HG02763 (cell line): ENCODE results near the gene ITPKB.

Experiments used
- ATAC-seq: cut with Tn5 transposase; IDR thresholded peaks from one replicate; pipeline ENCODE4 v1.9.1; 2021; ENCODE audit warnings: mild to moderate bottlenecking, moderate library complexity; ENCODE audit not compliant: unreplicated experiment

ITPKB gene

GRCh38 chr1:226708342-226708780, 30.7 kb downstream of the ITPKB start:
- ATAC-seq = no peak

GRCh38 chr1:226706684-226707083, 32.4 kb downstream of the ITPKB start:
- no peak for ATAC-seq

- no peak for ATAC-seq
Observed at GRCh38 chr1:226704169-226704937, 34.7 kb downstream of the ITPKB start.

- ATAC-seq = peak; percentile 84
Observed at GRCh38 chr1:226702957-226703831, 35.9 kb downstream of the ITPKB start.

- no peak for ATAC-seq
Observed at GRCh38 chr1:226702318-226702956, 36.6 kb downstream of the ITPKB start.

GRCh38 chr1:226700861-226701260, 38.2 kb downstream of the ITPKB start:
- no peak for ATAC-seq

- no peak for ATAC-seq
Observed at GRCh38 chr1:226699166-226699565, 39.9 kb downstream of the ITPKB start.

- no peak for ATAC-seq
Observed at GRCh38 chr1:226698659-226699058, 40.4 kb downstream of the ITPKB start.

- ATAC-seq = no peak
Observed at GRCh38 chr1:226697929-226698544, 41.0 kb downstream of the ITPKB start.

GRCh38 chr1:226697151-226697928, 41.7 kb downstream of the ITPKB start:
- ATAC-seq = peak; percentile 47

- ATAC-seq = no peak
Observed at GRCh38 chr1:226696547-226696946, 42.5 kb downstream of the ITPKB start.

- no peak for ATAC-seq
Observed at GRCh38 chr1:226695335-226695900, 43.7 kb downstream of the ITPKB start.

- no peak for ATAC-seq
Observed at GRCh38 chr1:226692823-226693222, 46.3 kb downstream of the ITPKB start.

GRCh38 chr1:226692051-226692792, 46.9 kb downstream of the ITPKB start:
- ATAC-seq = no peak

- no peak for ATAC-seq
Observed at GRCh38 chr1:226691247-226691646, 47.8 kb downstream of the ITPKB start.

GRCh38 chr1:226690460-226690982, 48.6 kb downstream of the ITPKB start:
- no peak for ATAC-seq

- no peak for ATAC-seq
Observed at GRCh38 chr1:226688808-226689207, 50.3 kb downstream of the ITPKB start.

GRCh38 chr1:226688056-226688748, 50.9 kb downstream of the ITPKB start:
- no peak for ATAC-seq
